GM19452 (cell line): ENCODE results near the gene CCDC182.

Source experiments
- ATAC-seq: cut with Tn5 transposase; IDR thresholded peaks from one replicate; pipeline ENCODE4 v1.9.1; 2021; ENCODE audit not compliant: unreplicated experiment

The CCDC182 gene

DNA sequence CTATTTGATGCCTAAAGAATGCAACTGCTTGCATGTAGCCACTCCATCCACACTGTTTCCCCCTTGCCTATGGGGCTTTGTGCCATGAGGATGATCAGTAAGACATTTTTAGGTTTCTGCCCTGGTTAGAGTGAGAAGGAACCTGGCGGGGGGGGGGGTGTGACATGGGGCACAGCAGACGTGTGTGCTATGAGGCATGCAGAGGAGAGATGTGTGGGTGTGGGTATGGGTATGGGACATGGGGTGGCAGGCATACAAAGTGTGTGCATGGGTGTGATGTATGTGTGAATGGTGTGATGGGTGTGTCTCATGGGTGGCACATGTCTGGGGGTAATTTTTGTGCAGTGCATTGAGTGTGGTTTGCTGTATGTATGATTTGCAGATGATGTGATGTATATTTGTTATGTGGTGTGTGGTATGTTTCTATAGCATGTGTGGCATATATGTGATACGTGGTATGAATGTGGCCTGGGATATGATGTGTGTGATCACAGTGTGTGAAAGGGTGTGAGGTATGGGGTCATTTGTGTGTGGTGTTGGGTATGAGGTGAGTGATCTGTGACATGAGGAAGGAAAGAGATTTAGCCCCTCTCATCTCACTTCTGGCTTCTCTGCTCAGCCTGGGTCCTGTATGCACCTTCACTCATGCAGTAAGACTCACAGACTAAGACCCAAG lies 14.9 kb downstream of the CCDC182 start:
- ATAC-seq = no peak

DNA sequence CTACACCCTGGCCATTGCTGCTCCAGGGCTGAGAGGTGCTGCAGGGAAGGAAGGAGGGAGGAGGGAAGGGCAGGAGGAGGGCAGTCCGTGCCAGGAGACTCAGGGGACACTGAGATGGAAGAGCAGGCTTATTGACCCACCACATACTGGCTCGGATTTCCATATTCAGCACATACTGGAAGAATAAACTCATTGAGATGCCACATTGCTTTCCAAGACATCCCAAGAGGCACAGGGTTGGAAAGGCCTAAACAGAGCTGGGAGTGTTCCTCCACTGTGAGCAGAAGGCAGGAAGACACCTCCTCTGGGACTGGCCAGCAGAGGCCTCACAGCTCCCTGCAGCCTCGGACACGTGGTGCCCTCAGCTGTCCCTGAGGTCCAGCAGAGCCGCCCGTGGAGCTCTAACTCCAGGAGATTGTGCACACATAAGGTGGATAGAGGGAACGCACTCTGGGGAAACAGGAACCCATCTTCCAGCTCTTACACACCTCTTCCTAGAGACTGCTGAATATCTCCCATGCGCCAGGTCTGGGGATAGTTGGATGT lies 17.4 kb downstream of the CCDC182 start:
- ATAC-seq = no peak

DNA sequence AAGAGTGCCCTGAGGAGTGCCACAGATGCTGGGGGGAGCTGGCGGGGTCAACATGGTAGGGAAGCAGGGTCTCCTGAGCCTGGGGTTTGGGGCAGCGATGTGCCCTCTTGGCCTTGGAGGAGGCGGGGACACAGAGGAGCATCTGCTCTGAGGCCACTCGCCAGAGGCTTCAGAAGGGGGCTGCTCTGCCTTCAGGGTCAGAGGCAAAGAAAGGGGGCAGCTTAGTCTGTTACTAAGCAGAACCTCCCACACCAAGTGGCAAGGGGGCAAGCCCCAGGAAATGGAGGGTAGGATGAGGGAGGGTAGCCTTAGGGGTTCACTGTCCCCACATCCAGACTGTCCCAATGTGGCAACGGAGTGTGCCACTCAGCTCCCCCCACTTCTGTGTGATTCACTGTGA lies 18.3 kb downstream of the CCDC182 start:
- ATAC-seq = no peak

DNA sequence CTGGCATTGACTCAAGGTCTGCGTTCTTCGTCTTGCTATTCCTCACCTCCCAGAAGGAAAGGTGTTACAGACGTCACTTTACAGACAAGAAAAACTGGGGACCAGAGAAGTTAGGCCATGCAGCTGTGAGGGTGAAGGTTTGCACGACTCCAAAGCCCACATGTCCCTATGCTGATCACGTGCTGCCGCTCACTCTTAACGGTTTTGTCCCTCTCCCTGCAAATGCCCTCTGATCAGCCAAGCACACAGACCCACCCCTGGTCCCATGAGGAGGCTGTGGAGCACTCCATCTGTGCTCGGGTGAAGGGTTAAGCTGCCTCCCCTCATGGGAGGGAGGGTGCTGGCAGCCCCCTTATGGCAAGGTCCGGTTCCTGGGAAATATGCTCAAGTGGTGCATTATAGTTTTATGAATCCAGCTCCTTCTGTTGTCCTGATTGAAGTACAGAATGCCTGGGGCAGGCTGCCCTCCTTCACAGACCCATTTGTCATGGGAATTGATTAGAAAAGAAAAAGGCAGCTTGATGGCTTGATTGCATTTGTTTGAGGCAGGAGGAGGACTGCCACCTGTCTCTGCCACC lies 18.8 kb downstream of the CCDC182 start:
- ATAC-seq = no peak

DNA sequence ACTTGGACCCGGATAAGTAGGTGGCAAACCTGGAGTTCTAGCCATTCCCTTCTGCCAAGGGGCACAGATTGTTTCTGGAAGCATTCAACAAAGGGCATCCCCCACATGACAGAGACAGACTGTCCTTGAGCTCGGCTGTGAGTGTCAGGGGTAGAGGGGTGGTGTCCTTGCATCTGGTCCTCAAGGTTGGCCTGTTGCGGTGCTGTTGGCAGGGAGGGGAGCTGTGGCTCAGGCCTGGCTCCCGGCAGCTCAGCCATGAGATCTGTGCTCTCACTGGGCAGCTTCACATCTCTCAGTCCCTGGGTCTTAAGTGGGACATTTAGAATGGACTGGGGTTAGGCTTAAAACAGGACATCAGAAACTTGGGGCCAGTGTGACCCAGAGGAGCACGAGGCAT lies 20.4 kb downstream of the CCDC182 start:
- no peak for ATAC-seq

DNA sequence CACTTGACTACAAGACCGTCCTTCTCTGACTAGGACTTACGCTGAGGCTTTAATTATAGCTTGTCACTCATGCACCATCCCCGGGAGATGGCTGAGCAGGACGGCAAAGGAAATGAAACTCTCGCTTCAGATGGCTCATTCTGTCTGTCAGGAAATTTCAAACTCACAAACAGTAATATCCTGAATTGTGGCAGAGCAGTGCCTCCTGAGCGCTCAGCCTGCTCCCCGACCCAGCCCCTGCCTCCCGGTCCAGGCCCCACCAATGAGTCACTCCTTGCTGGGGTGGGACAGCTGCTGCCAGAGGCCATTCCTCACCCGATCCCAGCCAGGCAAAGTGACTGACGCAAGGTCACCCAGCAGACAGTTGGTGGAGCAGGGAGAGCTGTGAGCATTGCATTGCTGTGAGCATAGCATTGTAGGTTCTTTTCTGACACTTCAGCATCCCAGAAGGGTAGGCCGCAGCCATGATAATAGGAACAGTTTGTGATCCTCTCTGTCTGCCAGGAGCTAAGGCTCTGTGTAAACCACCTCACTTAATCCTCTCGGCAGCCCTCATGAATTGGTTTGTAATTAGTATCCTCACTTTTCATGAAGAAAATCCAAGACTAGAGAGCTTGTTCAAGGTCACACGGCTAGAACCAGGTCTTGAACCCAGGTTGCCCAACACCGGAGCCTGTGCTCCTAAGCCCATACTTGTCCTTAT lies 20.9 kb downstream of the CCDC182 start:
- peak; percentile 84 for ATAC-seq

DNA sequence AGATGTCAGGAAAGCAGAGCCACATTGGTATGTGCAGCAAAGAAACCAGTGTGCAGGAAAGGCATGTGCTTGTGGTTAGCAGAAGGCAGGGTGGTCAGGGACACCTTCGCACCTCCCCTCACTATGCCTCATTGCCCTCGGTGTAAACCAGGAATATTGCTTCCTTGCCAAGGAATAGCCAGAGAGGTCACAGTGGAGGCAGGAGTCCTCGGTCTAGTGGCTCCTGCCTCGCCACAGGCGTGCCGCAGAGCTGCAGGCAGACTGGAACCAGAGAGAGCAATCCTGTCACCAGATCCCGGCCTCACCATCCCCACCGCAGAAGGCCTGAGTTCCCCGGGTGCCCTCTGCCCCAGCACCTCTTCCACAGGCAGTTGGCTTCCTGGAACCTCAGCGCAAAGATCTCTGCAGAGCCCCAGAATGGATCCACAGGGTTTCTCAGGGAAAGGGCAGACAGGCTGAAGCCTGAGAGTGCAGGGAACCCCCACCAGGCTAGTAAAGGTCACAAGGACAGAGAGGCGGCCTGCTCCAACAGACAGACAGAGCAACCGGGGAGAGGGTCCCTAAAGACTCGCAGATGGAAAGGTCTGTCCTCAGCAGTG lies 21.6 kb downstream of the CCDC182 start:
- ATAC-seq = no peak

DNA sequence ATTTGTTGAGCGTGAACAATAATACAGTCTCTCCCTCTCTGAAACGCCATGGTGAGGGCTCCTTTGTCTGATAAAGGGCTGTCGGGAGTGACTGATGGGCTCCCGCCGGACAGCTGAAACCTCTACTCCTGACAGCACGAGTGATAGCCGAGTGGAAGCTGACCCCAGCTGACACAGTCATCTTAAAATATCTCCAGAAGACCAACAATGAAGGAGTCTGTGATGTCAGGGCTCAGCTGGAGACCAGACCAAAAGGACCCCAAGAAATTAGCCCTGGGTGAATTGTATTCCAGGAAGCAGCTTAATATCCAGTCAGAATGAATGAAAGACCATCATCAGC lies 22.4 kb downstream of the CCDC182 start:
- ATAC-seq = no peak

DNA sequence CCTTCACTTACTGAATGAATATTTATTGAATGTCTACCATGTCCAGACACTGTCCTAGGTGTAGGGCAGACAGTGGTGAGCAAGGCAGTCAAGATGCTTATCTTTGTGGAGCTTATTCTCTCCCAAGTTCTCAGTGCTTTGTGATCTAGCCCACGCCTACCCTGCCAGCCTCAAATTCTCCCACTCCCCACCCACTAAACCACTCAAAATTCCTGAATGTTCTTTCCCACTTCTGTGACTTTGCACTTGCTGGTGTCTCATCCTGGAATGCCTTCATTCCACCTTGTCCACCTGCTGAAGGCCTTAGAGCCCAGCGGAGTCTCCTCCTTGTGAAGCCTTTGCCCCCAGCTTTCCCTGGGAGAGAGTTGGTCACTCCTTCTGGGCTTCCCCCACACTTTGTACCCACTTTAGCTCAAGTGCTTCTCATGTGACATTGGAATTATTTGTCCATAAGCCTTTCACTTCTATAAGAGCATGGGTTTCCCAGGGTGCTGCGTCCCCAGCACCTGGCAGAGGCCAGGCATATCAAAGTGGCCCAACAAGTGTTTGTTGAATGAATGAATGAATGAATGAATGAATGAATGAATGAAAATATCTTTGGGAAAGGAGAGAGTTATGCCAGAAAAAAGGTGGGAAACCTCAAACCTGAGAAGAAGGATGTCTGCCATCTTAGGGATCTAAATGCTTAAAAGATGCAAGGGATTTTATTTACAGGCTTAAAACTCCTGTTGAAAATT lies 23.0 kb downstream of the CCDC182 start:
- no peak for ATAC-seq

DNA sequence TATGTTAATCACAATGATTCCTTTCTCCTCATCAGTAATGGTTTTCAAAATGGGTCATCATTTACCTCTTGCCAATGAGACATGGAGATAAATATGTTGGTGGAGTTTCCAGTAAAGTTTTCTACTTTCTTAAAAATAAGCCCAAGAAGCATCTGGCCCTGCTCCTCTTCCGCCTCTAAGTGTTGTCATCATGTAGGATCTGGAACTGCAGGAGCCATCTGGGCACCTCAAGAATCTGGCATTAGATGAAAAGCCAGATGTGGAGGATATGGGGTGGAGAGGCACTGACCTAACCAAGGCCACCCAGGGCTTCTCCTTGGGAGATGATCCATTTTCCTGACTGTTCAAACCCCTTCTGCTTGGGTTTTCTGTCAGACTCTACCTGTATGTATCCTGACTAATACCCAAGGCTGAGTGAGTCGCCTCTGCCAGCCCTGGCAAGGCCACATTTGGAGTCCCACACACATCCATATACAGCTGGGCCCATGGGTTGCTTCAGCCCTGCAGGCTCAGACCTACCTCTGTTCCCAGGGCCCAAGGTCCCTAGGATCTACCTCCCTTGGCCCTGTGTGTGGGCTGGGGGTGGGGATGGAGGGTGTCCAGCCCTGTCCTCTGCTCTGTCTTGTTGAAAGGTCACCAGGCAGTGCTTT lies 24.6 kb downstream of the CCDC182 start:
- no peak for ATAC-seq

DNA sequence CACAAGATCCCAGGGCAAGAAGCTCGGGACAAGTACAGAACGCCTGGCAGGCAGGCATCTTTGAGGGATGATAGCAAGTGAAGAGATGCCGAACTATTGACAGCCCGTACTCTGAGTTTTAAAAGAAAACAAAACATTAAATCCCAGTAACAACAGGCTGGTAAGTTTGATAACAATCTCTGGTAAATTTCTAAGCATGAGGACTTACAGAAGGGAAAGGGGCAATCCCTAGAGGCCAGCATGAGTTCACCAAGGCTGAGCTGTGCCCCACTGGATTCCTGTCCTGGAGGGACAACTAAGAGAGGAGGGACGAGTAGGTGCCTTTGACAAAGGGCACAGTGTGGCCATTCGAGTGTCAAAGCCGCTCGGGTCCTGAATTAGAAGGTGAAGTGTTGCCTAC lies 26.2 kb downstream of the CCDC182 start:
- no peak for ATAC-seq

DNA sequence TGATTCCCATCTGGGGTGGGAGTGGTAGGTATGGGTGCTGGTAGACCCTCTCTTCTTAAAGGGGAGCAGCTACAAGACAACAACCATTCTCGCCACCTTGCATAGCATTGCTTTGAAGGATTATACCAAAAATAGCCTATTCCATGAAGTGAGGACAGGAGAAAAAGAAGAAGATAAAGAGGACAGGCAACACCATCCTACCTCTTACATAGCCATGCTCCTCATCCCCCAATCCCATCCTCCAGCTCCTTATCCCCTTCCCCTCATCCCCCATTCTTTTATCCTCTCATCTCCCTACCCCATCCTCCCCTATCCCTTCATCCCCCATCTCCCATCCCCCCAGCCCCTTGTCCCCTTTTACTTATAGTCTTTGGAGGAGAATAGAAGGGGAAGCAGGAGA lies 29.1 kb downstream of the CCDC182 start:
- no peak for ATAC-seq

DNA sequence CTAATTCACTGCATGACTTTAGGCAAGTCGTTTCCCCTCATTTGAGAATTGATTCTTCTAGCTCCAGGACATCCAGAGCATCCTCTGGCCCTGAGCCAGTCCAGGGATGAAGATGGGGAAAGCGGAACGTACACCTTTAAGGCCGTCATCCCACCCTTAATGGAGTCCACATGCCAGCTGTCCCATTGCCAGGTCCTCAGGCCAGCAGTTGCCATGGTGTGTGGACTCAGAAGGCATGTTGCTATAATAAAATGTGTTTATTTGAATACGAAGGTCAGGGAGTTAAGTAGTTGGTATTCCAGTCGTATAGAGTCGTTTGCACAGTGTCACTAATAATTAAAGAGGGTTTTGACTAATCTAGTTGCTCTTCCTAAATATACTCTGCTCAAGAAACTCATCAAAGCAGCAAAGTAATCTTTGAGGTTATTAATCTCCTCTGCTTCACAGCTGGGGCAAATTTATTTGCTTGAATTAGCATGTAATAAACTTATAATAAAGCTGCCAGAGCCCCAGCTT lies 30.4 kb downstream of the CCDC182 start:
- no peak for ATAC-seq

DNA sequence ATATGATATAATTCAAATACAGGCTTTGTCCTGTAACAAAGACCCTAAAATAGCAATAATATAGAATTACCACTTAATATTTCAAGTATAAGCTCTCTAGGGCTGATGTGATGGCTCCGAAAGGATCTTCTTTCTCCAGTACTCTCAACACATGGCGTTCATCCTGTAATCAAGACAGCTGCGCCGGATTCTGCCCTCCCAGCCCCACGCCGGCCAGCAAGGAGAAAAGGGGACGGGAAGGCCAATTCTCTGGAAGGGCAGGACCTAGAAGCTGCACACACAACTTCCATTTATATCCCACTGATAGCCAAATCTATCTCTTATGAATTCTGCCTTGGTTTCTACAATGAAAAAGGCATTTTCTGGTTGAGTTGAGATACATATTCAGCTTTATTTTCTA lies 32.0 kb downstream of the CCDC182 start:
- no peak for ATAC-seq

DNA sequence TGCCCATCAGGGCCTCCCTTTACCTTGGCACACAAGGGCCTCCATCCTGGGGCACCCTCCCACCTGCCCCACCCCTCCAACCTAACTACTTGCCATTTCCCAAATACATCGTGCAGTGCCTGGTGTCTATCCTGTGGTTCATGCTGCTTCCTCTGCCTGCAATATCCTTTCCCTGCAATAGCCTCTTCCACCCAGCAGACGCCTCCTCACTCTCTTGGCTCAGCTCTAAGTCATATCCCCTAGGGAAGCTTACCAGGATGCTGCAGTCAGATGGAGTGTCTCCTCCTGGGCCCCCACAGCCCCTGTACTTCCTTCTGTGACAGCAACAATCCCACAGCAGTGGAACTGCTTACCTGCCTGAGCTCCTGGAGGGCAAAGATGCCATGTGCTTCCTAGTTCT lies 36.7 kb downstream of the CCDC182 start:
- ATAC-seq = no peak

DNA sequence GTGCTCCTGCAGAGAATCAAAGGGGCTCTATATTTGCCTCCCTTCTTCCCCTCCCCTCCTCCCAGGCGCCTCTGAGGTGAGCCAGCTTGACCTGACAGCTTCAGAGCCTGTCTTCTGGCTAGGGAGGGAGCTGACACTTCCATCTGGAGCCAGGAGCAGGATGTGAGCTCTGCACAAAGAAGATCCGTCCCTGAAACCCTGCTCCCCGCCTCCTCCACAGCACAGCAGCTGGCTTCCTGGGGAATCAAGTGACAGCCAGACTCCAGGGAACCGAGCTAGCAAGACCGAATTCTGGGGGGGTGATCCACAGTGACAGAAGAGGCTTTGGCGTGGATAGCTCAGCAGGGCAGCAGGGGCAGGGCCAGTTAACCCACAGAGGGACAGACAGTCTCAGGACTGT lies 37.2 kb downstream of the CCDC182 start:
- ATAC-seq = no peak

DNA sequence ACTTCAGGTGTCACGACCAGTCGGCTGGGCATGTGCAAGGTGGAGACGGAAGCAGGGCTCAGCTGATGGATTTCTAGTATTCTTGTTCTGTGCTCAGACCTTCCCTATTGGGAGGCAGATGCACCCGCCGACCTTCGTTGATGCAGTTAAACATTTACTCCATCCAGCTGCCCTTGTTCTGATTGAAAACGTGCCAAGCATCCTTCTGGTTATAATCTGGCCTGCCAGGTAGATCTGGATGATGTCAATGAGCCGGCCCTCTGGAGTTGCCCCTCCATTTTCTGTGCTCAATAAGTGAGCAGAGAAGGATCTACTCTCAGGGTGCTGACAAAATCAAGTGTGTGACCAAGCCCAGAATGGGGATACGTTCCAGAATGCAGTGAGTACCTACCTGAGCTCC lies 38.3 kb downstream of the CCDC182 start:
- ATAC-seq = no peak

DNA sequence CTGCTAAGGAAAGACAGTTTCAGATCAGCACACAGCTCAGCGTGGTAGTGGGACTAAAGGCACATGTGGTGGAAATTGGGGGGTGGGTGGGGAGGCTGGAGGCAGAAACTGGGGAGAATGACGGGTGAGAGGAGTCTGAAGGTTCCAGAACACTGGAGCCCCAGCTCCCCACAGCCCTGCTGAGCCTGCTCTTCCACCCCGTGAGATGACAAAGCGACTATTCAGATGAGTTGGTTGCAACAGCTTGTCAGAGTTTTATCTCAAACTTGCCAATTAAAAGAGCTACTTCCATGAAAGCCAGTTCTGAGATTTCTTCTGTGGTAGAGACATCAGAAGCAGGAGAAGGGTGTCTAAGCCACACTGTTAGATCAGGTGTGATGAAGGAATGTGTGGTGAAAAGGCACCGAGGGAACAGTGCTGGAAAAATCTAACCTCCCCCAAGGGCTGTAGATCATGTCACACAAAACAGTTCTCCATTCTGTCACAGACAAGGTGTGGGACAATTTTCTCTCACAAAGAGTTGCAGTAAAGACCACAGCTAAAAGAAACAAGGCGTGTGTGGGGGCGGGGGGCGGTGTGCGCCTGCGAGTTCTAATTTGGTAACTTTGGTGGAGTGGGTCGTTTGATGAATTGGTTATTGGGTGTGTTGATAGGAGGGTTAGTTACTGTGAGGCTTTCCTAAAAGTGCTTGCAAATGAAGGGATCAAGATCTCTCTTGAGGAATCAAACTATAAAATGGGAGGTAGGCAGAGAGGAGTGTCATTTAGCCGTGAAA lies 39.0 kb downstream of the CCDC182 start:
- no peak for ATAC-seq

DNA sequence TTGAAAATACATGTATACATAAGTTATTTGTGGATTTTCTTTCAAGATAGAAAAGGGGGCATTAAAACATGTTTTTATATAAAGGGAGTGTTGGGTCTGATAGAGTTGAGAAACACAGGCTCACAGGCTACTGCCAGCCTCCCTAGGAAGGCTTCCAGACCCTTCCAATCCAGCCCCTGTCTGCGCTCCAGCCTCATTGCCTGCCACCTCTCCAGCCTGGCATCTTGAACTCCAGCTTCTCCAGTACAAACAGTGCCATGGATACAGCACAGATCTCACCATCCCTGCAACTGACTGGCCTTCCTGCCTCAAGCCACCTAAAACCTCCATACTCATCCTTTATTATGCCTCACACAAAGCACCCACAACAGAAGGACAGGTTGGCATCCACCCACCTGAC lies 40.7 kb downstream of the CCDC182 start:
- ATAC-seq = no peak

DNA sequence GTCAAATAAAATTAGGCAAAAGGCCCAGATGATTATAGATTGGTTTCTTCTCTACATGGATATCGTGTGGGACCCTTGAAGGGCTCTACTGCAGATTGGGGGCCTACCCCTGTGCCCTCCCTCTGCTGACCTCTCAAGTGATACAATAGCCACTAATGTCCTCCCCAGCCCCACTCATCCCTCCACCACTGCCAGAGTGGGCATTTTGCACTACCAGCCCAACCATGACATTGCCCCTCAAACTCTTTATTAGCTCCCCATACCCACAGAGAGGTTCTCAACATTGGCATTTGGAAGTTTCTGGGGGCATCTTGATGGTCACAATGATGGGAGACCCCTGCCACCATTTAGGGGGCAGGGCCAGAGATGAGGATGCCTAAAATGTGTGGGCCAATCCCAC lies 41.8 kb downstream of the CCDC182 start:
- no peak for ATAC-seq
